ENCODE results near the gene NDUFB8. TPM values are rescaled to one million over a fixed set of nuclear protein-coding genes. Genes with fewer than 3 reads are reported as not detected.

Gene NDUFB8
- total RNA-seq (2022; extraction: Qiagen RNA extraction; ENCODE audit: low read depth), result 268 to 295 TPM (median 293 TPM) in 5 replicates

GRCh38 chr10:100529475-100530298 is at the start of gene NDUFB8:
TSS of gene NDUFB8 (minus strand) at chr10:100529871. CDS start at chr10:100529851, 20 bp downstream.

GRCh38 chr10:100535715-100536353 is 6.2 kb upstream of the NDUFB8 start, which contains the start of gene HIF1AN:
TSS of gene HIF1AN (plus strand) at chr10:100535943. CDS start at chr10:100535959, 16 bp downstream.

GRCh38 chr10:100519311-100520051 is 10.2 kb downstream of the NDUFB8 start, which contains the start of gene SEC31B:
TSS of gene SEC31B (minus strand) at chr10:100519861. CDS start at chr10:100516952, 2,909 bp downstream.

Other genes with a start within 250 kb of the NDUFB8 start
- 96.0 to 127 TPM (median 100 TPM) in 5 replicates for gene BLOC1S2, start 243.2 kb downstream of the NDUFB8 start, total RNA-seq (2022; extraction: Qiagen RNA extraction; ENCODE audit: low read depth)
- gene PKD2L1, start 199.6 kb downstream of the NDUFB8 start, total RNA-seq (2022; extraction: Qiagen RNA extraction; ENCODE audit: low read depth), result 0.09 to 0.15 TPM in 2 of 5 replicates, not detected in the others
- 147 to 216 TPM (median 184 TPM) in 5 replicates for gene SCD, start 182.6 kb downstream of the NDUFB8 start, total RNA-seq (2022; extraction: Qiagen RNA extraction; ENCODE audit: low read depth)
- 0.03 to 0.07 TPM in 2 of 5 replicates, not detected in the others for gene WNT8B, start 66.9 kb downstream of the NDUFB8 start, total RNA-seq (2022; extraction: Qiagen RNA extraction; ENCODE audit: low read depth)
- 2.2 to 3.1 TPM (median 2.5 TPM) in 5 replicates for gene SEC31B, start 10.0 kb downstream of the NDUFB8 start, total RNA-seq (2022; extraction: Qiagen RNA extraction; ENCODE audit: low read depth)
- 14.7 to 20.1 TPM (median 17.9 TPM) in 5 replicates for gene HIF1AN, start 6.1 kb upstream of the NDUFB8 start, total RNA-seq (2022; extraction: Qiagen RNA extraction; ENCODE audit: low read depth)
- gene PAX2, start 215.7 kb upstream of the NDUFB8 start, total RNA-seq (2022; extraction: Qiagen RNA extraction; ENCODE audit: low read depth), result 0.15 to 0.32 TPM (median 0.23 TPM) in 5 replicates

All from A549 treated with CpdA at 1 μM for 4 hours (cell line).